Activated CD8-positive, alpha-beta T cell treated with anti-CD3 and anti-CD28 coated beads for 36 hours (primary cell): ENCODE measurements around the gene STPG1. TPM values are rescaled to one million over a fixed set of nuclear protein-coding genes. Genes with fewer than 3 reads are reported as not detected.

Experiments
- ATAC-seq: fragments of 200-7000 bp; cut with Tn5 transposase; one replicate; pipeline ENCODE4 v1.10.0; 2021; ENCODE audit warnings: mild to moderate bottlenecking, moderate library complexity
- CTCF ChIA-PET: fragments of 350-600 bp; sonication (Branson Sonifier 250); formaldehyde crosslinking; loops from one replicate; lab custom pipeline; 2021; ENCODE audit warnings: antibody characterized with exemption; lab: Charles Lee
- POLR2A ChIA-PET: fragments of 350-600 bp; sonication (Branson Sonifier 250); formaldehyde crosslinking; loops from one replicate; lab custom pipeline; 2021; ENCODE audit warnings: antibody characterized with exemption; lab: Charles Lee
- DNase-seq: peaks from one replicate; pipeline ENCODE4 v3.0.0-alpha.2; 2020
- H3K27ac Mint-ChIP-seq: one replicate; pipeline ENCODE4 v1.8.0; 2021; ENCODE audit warnings: mild to moderate bottlenecking, mixed read lengths
- H3K27me3 Mint-ChIP-seq: one replicate; pipeline ENCODE4 v1.8.0; 2021; ENCODE audit warnings: mixed read lengths
- H3K36me3 Mint-ChIP-seq: one replicate; pipeline ENCODE4 v1.8.0; 2021; ENCODE audit warnings: low read depth, mixed read lengths
- H3K4me1 Mint-ChIP-seq: one replicate; pipeline ENCODE4 v1.8.0; 2021; ENCODE audit warnings: low read depth, mixed read lengths
- H3K4me3 Mint-ChIP-seq: one replicate; pipeline ENCODE4 v1.8.0; 2021; ENCODE audit warnings: mild to moderate bottlenecking, moderate library complexity, mixed read lengths
- H3K9me3 Mint-ChIP-seq: one replicate; pipeline ENCODE4 v1.8.0; 2021; ENCODE audit warnings: mixed read lengths
- CTCF ChIP-seq: fragments of 200-600 bp; IDR thresholded peaks from one replicate; pipeline ENCODE4 v1.8.0; 2022; ENCODE audit warnings: antibody characterized with exemption, mild to moderate bottlenecking
- intact Hi-C: fragments of 100-400 bp; cut with micrococcal nuclease; formaldehyde crosslinking; loops from one replicate; pipeline ENCODE4 v1.10.0; 2022
- total RNA-seq, 2 experiments: library from RNA; stranded (reverse); gene quantifications; one replicate each; pipeline ENCODE4 v1.2.3, GENCODE V29; 2021

Gene STPG1
- total RNA-seq, 2 experiments from 2014 or later: 5.6 to 6.3 TPM

DNA sequence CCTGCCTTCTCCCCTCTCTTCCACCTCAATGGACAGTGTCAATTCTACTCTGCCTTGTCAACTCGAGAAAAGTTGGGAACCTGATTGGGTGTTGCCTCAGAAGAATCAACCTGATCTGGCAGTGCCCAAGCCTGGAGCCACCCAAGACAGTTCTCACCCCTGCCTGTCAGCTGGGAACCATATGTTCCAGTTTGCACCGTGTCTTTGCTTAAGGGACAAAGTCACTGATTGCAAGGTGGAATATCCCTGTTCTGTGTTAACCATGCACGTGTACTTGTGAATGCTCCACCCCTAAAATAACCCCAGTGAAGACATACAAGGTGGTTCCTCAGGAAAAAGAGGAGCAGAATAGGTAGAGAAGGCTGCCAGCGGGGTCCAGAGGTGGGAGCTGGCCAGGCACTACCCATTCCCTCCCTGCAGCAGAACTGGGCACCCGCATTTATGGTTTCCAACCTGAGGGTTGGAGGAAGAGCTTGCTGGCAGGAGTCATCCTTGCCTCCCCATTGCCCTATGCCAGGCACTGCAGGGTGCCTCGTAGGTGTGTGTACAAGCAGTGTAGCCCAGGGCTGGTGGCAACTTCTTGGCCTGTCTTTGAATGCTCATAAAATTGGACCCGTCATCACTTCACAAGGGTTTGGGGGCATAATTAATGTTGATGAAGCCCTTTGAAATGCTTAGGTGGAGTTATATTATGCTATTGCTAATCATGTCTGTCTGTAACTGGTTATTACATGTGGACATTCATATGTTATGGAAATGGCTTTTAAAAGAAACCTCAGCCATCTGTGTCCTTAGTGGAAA is 13.4 kb upstream of the STPG1 start:
- ChIA-PET POLR2A (interaction anchor here (2.1 to 3.5 kb wide), 2 partner anchors 10 to 16 kb away, joined by 8 to 12 read pairs; no protein-coding TSS in a partner anchor), CTCF (interaction anchor here (0.9 to 4.0 kb wide), 5 partner anchors 11 to 228 kb away, joined by 3 to 31 read pairs (median 3); partner anchors contain the start of gene NIPAL3)
- peaks cover 38% of the 10 kb centered on the region for H3K4me1 Mint-ChIP-seq

DNA sequence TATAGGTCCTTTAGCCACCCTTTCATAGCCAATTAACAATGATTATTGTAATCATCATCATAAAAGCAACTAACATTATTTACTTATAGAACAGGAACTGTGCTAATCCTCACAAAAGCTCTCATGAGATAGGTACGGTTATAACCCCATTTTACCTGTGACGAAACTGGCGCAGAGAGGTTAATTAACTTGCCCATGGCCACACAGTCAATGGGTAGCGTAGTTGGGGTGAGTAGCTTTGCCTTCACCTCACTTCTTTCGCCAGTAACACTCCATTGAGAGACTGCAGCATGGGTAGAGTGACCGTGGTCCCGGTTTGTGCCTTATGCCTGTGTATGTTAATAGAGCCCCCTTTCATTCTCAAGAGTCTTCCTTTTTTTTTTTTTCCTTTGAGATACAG is 12.3 kb upstream of the STPG1 start:
- peaks cover 38% of the 10 kb centered on the region for H3K4me1 Mint-ChIP-seq
- peaks cover 40% of the 10 kb centered on the region for H3K36me3 Mint-ChIP-seq
- no peak for TF ChIP-seq CTCF

More for the DNA sequence above, 13.4 kb upstream of the STPG1 start:
- Mint-ChIP-seq H3K27ac (no peak overlapping the region), H3K36me3 (peaks cover 37% of the 10 kb centered on the region), H3K27me3 (no peaks in the 10 kb centered on the region), H3K9me3 (no peaks in the 10 kb centered on the region), H3K4me3 (no peak overlapping the region)
- ATAC-seq (no peak), DNase-seq (no peak)
- intact Hi-C loops: no loop called here
- TF ChIP-seq CTCF: no peak

GRCh38 chr1:24425441-24425840 is 11.9 kb upstream of the STPG1 start:
- no peak overlapping the region for H3K4me3 Mint-ChIP-seq
- no peak for TF ChIP-seq CTCF
- ChIA-PET CTCF (interaction anchor here (1.1 to 4.0 kb wide), 4 partner anchors 10 to 224 kb away, joined by 3 to 31 read pairs (median 12); partner anchors contain the start of gene NIPAL3), POLR2A (interaction anchor here (0.6 to 3.5 kb wide), 4 partner anchors 9 to 218 kb away, joined by 3 to 12 read pairs (median 6); partner anchors contain the start of gene RCAN3)
- H3K9me3 Mint-ChIP-seq: no peaks in the 10 kb centered on the region
- no peak overlapping the region for H3K27ac Mint-ChIP-seq
- H3K27me3 Mint-ChIP-seq: no peaks in the 10 kb centered on the region
- intact Hi-C loops: no loop called here
- H3K36me3 Mint-ChIP-seq: peaks cover 40% of the 10 kb centered on the region
- no peak for DNase-seq
- H3K4me1 Mint-ChIP-seq: peaks cover 43% of the 10 kb centered on the region
- no peak for ATAC-seq

More for the DNA sequence above, 12.3 kb upstream of the STPG1 start:
- Mint-ChIP-seq H3K27ac (no peak overlapping the region), H3K9me3 (no peaks in the 10 kb centered on the region), H3K27me3 (no peaks in the 10 kb centered on the region), H3K4me3 (no peak overlapping the region)
- intact Hi-C loops: no loop called here
- POLR2A ChIA-PET: interaction anchor here (0.6 to 3.5 kb wide), 4 partner anchors 9 to 218 kb away, joined by 3 to 12 read pairs (median 6); partner anchors contain the start of gene RCAN3
- no peak for ATAC-seq
- DNase-seq: no peak
- CTCF ChIA-PET: interaction anchor here (0.9 to 4.0 kb wide), 5 partner anchors 10 to 227 kb away, joined by 3 to 31 read pairs (median 3); partner anchors contain the start of gene NIPAL3

GRCh38 chr1:24424990-24425389 is 11.4 kb upstream of the STPG1 start:
- intact Hi-C loops: no loop called here
- no peak overlapping the region for H3K4me3 Mint-ChIP-seq
- no peak overlapping the region for H3K27ac Mint-ChIP-seq
- no peaks in the 10 kb centered on the region for H3K9me3 Mint-ChIP-seq
- peaks cover 43% of the 10 kb centered on the region for H3K4me1 Mint-ChIP-seq
- DNase-seq (no peak), ATAC-seq (no peak)
- POLR2A ChIA-PET: interaction anchor here (1.4 to 3.5 kb wide), 3 partner anchors 8 to 77 kb away, joined by 3 to 12 read pairs (median 8); partner anchors contain the start of gene RCAN3
- CTCF ChIA-PET: interaction anchor here (0.8 to 4.0 kb wide), 7 partner anchors 9 to 226 kb away, joined by 3 to 31 read pairs (median 4); partner anchors contain the start of gene NIPAL3
- no peaks in the 10 kb centered on the region for H3K27me3 Mint-ChIP-seq
- peaks cover 38% of the 10 kb centered on the region for H3K36me3 Mint-ChIP-seq
- TF ChIP-seq CTCF: no peak
